ENCODE measurements around the gene VPS35.

VPS35 gene

GRCh38 chr16:46606231-46606630 lies 82.7 kb downstream of the VPS35 start:
- no peak for DNase-seq
